Neural cell (in vitro differentiated cells): ENCODE data around the gene GALNT11.

Experiments used
- EZH2 ChIP-seq: fragments of 200-600, 300-800 bp; shearing (Covaris generic), sonication (generic); IDR thresholded peaks from 2 replicates; pipeline ENCODE4 v1.6.1; 2014; ENCODE audit warnings: antibody characterized with exemption, low read length, borderline replicate concordance, mild to moderate bottlenecking; ENCODE audit not compliant: insufficient read depth, poor library complexity, severe bottlenecking
- RAD21 ChIP-seq: fragments of 450-650 bp; conservative IDR thresholded peaks from 2 replicates; pipeline ENCODE4 v1.6.1; 2014; ENCODE audit warnings: antibody characterized with exemption, mild to moderate bottlenecking, moderate library complexity
- TAF1 ChIP-seq: IDR thresholded peaks from 2 replicates; pipeline ENCODE4 v1.6.1; 2012; ENCODE audit warnings: low read depth
- TF ChIP-seq, protein P1 (sequence below): fragments of 450-650 bp; IDR thresholded peaks from 2 replicates; pipeline ENCODE4 v1.5.1; 2014; ENCODE audit warnings: antibody characterized with exemption, mild to moderate bottlenecking, moderate library complexity; ENCODE audit not compliant: poor library complexity, severe bottlenecking
- TF ChIP-seq, protein P2 (sequence below): IDR thresholded peaks from 2 replicates; pipeline ENCODE4 v1.6.1; 2012; ENCODE audit warnings: borderline replicate concordance

DNA sequence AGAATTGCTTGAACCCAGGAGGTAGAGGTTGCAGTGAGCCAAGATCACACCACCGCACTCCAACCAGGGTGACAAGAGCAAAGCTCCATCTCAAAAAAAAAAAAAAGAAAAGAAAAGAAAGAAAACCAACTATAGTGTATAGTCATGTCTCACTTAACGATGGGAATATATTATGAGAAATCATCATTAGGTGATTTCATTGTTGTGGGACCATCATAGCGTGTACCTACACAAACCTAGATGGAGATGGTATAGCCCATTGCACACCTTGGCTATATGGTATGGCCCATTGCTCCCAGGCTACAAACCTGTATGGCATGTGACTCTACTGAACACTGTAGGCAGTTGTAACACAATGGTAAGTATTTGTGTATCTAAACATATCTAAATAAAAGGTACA lies 8.5 kb upstream of the GALNT11 start:
- TF ChIP-seq, protein P1, sequence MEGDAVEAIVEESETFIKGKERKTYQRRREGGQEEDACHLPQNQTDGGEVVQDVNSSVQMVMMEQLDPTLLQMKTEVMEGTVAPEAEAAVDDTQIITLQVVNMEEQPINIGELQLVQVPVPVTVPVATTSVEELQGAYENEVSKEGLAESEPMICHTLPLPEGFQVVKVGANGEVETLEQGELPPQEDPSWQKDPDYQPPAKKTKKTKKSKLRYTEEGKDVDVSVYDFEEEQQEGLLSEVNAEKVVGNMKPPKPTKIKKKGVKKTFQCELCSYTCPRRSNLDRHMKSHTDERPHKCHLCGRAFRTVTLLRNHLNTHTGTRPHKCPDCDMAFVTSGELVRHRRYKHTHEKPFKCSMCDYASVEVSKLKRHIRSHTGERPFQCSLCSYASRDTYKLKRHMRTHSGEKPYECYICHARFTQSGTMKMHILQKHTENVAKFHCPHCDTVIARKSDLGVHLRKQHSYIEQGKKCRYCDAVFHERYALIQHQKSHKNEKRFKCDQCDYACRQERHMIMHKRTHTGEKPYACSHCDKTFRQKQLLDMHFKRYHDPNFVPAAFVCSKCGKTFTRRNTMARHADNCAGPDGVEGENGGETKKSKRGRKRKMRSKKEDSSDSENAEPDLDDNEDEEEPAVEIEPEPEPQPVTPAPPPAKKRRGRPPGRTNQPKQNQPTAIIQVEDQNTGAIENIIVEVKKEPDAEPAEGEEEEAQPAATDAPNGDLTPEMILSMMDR = no peak
- TF ChIP-seq EZH2 (no peak), RAD21 (no peak), TAF1 (no peak)
- TF ChIP-seq, protein P2, sequence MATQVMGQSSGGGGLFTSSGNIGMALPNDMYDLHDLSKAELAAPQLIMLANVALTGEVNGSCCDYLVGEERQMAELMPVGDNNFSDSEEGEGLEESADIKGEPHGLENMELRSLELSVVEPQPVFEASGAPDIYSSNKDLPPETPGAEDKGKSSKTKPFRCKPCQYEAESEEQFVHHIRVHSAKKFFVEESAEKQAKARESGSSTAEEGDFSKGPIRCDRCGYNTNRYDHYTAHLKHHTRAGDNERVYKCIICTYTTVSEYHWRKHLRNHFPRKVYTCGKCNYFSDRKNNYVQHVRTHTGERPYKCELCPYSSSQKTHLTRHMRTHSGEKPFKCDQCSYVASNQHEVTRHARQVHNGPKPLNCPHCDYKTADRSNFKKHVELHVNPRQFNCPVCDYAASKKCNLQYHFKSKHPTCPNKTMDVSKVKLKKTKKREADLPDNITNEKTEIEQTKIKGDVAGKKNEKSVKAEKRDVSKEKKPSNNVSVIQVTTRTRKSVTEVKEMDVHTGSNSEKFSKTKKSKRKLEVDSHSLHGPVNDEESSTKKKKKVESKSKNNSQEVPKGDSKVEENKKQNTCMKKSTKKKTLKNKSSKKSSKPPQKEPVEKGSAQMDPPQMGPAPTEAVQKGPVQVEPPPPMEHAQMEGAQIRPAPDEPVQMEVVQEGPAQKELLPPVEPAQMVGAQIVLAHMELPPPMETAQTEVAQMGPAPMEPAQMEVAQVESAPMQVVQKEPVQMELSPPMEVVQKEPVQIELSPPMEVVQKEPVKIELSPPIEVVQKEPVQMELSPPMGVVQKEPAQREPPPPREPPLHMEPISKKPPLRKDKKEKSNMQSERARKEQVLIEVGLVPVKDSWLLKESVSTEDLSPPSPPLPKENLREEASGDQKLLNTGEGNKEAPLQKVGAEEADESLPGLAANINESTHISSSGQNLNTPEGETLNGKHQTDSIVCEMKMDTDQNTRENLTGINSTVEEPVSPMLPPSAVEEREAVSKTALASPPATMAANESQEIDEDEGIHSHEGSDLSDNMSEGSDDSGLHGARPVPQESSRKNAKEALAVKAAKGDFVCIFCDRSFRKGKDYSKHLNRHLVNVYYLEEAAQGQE = no peak
